Measurements from ENCODE around the gene MTG2.

GRCh38 chr20:62163485-62163865 lies 19.4 kb upstream of the MTG2 start:
- TF ChIP-seq POLR2A (IDR thresholded peaks at IDR 0.05) (no peak), CTCF (IDR thresholded peaks at IDR 0.05) (no peak), POLR2AphosphoS5 (IDR thresholded peaks at IDR 0.05; ENCODE audit: insufficient read depth in 1 of 2, low read depth in 1 of 2) (no peak)
